GM20000 (cell line): ENCODE results near the gene TSEN2.

Source experiments
- DNase-seq: peaks from one replicate; pipeline ENCODE4 v3.0.0; 2012; ENCODE audit warnings: low spot score
- CTCF ChIP-seq: IDR thresholded peaks from 2 replicates; pipeline ENCODE4 v1.5.1; 2012; ENCODE audit warnings: mild to moderate bottlenecking, control low read depth; ENCODE audit errors: extremely low read depth, missing control alignments

The TSEN2 gene

GRCh38 chr3:12470111-12470510 is 14.2 kb upstream of the TSEN2 start:
- no peak for DNase-seq
- no peak for TF ChIP-seq CTCF

GRCh38 chr3:12470680-12471079 is 13.6 kb upstream of the TSEN2 start:
- TF ChIP-seq CTCF, result no peak
- no peak for DNase-seq

- DNase-seq, result no peak
Observed at GRCh38 chr3:12471241-12471640, 13.0 kb upstream of the TSEN2 start.

GRCh38 chr3:12472000-12472610 is 12.2 kb upstream of the TSEN2 start:
- TF ChIP-seq CTCF, result no peak
- DNase-seq, result no peak

More at GRCh38 chr3:12471241-12471640, 13.0 kb upstream of the TSEN2 start:
- TF ChIP-seq CTCF, result no peak

- no peak for DNase-seq
- TF ChIP-seq CTCF, result no peak
Observed at GRCh38 chr3:12472796-12473195, 11.5 kb upstream of the TSEN2 start.

GRCh38 chr3:12473511-12473910 is 10.8 kb upstream of the TSEN2 start:
- TF ChIP-seq CTCF, result no peak
- no peak for DNase-seq

GRCh38 chr3:12476238-12476897 is 7.9 kb upstream of the TSEN2 start:
- no peak for DNase-seq
- TF ChIP-seq CTCF, result no peak
